WTC11 (cell line): ENCODE data around the gene ARMH2. TPM values are rescaled to one million over a fixed set of nuclear protein-coding genes. Genes with fewer than 3 reads are reported as not detected.

Experiments used
- ATF1 ChIP-seq: sonication (generic); formaldehyde crosslinking; IDR thresholded peaks from 2 replicates; pipeline ENCODE4 v1.8.1; 2023; ENCODE audit warnings: mild to moderate bottlenecking, moderate library complexity, missing genetic modification reagents
- ATF3 ChIP-seq: sonication (generic); formaldehyde crosslinking; conservative IDR thresholded peaks from 2 replicates; pipeline ENCODE4 v1.8.1; 2022; ENCODE audit warnings: mild to moderate bottlenecking, missing genetic modification reagents
- CBFB ChIP-seq: sonication (generic); formaldehyde crosslinking; IDR thresholded peaks from 2 replicates; pipeline ENCODE4 v1.8.1; 2022; ENCODE audit warnings: mild to moderate bottlenecking, low read depth, missing genetic modification reagents
- CDX4 ChIP-seq: fragments of 250-450 bp; sonication (Bioruptor Pico); IDR thresholded peaks from 2 replicates; pipeline ENCODE4 v1.9.0; 2021; ENCODE audit warnings: moderate library complexity, mild to moderate bottlenecking, inconsistent platforms, borderline replicate concordance
- CTCF ChIP-seq: fragments of 200-600 bp; IDR thresholded peaks from 2 replicates; pipeline ENCODE4 v1.8.0; 2022; ENCODE audit warnings: antibody characterized with exemption
- ESRRA ChIP-seq: sonication (generic); formaldehyde crosslinking; IDR thresholded peaks from 2 replicates; pipeline ENCODE4 v1.8.1; 2022; ENCODE audit warnings: mild to moderate bottlenecking, missing genetic modification reagents, borderline replicate concordance
- FOXJ3 ChIP-seq: sonication (generic); formaldehyde crosslinking; IDR thresholded peaks from 2 replicates; pipeline ENCODE4 v1.9.0; 2021; ENCODE audit warnings: missing genetic modification reagents, mild to moderate bottlenecking, borderline replicate concordance
- FOXP4 ChIP-seq: sonication (generic); formaldehyde crosslinking; IDR thresholded peaks from 2 replicates; pipeline ENCODE4 v1.8.0; 2022; ENCODE audit warnings: mild to moderate bottlenecking, missing genetic modification reagents
- IRF2 ChIP-seq: sonication (generic); formaldehyde crosslinking; IDR thresholded peaks from 2 replicates; pipeline ENCODE4 v1.8.0; 2022; ENCODE audit warnings: low read depth, missing genetic modification reagents, borderline replicate concordance
- JUN ChIP-seq: sonication (generic); formaldehyde crosslinking; IDR thresholded peaks from 2 replicates; pipeline ENCODE4 v1.8.0; 2023; ENCODE audit warnings: mild to moderate bottlenecking, missing genetic modification reagents
- MYBL2 ChIP-seq: sonication (generic); formaldehyde crosslinking; IDR thresholded peaks from 2 replicates; pipeline ENCODE4 v1.8.1; 2023; ENCODE audit warnings: mild to moderate bottlenecking, moderate library complexity, missing genetic modification reagents
- NFE2L1 ChIP-seq: sonication (generic); formaldehyde crosslinking; IDR thresholded peaks from 2 replicates; pipeline ENCODE4 v1.8.1; 2023; ENCODE audit warnings: missing genetic modification reagents
- NFYB ChIP-seq: sonication (generic); formaldehyde crosslinking; conservative IDR thresholded peaks from 2 replicates; pipeline ENCODE4 v1.8.0; 2022; ENCODE audit warnings: low read depth, missing genetic modification reagents
- NR2C2 ChIP-seq: sonication (generic); formaldehyde crosslinking; IDR thresholded peaks from 2 replicates; pipeline ENCODE4 v1.8.0; 2022; ENCODE audit warnings: mild to moderate bottlenecking, missing genetic modification reagents
- NR3C1 ChIP-seq: sonication (generic); formaldehyde crosslinking; conservative IDR thresholded peaks from 2 replicates; pipeline ENCODE4 v1.8.1; 2023; ENCODE audit warnings: low read depth, mild to moderate bottlenecking, missing genetic modification reagents
- OVOL2 ChIP-seq: fragments of 250-450 bp; sonication (Bioruptor Pico); IDR thresholded peaks from 2 replicates; pipeline ENCODE4 v1.9.0; 2021; ENCODE audit warnings: mild to moderate bottlenecking, borderline replicate concordance
- PREB ChIP-seq: sonication (generic); formaldehyde crosslinking; IDR thresholded peaks from 2 replicates; pipeline ENCODE4 v1.8.1; 2022; ENCODE audit warnings: mild to moderate bottlenecking, missing genetic modification reagents, moderate library complexity, borderline replicate concordance
- SOX15 ChIP-seq: fragments of 250-450 bp; sonication (Bioruptor Pico); IDR thresholded peaks from 2 replicates; pipeline ENCODE4 v1.9.0; 2021; ENCODE audit warnings: mild to moderate bottlenecking
- TEAD1 ChIP-seq: sonication (generic); formaldehyde crosslinking; IDR thresholded peaks from 2 replicates; pipeline ENCODE4 v1.8.0; 2022; ENCODE audit warnings: mild to moderate bottlenecking, missing genetic modification reagents
- TP53 ChIP-seq: sonication (generic); formaldehyde crosslinking; IDR thresholded peaks from 2 replicates; pipeline ENCODE4 v1.8.1; 2023; ENCODE audit warnings: mild to moderate bottlenecking, missing genetic modification reagents
- ZNF121 ChIP-seq: sonication (generic); formaldehyde crosslinking; IDR thresholded peaks from 2 replicates; pipeline ENCODE4 v1.8.0; 2023; ENCODE audit warnings: missing genetic modification reagents
- ZNF396 ChIP-seq: fragments of 250-450 bp; sonication (Bioruptor Pico); IDR thresholded peaks from 2 replicates; pipeline ENCODE4 v1.8.0; 2021; ENCODE audit warnings: mild to moderate bottlenecking, moderate library complexity, borderline replicate concordance
- ZNF512 ChIP-seq: sonication (generic); formaldehyde crosslinking; IDR thresholded peaks from 2 replicates; pipeline ENCODE4 v1.8.1; 2022; ENCODE audit warnings: missing genetic modification reagents, borderline replicate concordance
- ZNF532 ChIP-seq: fragments of 250-450 bp; sonication (Bioruptor Pico); IDR thresholded peaks from 2 replicates; pipeline ENCODE4 v1.9.0; 2021; ENCODE audit warnings: mild to moderate bottlenecking, borderline replicate concordance
- ZSCAN18 ChIP-seq: fragments of 250-450 bp; sonication (Bioruptor Pico); IDR thresholded peaks from 2 replicates; pipeline ENCODE4 v2.1.2; 2022; ENCODE audit warnings: mild to moderate bottlenecking, moderate library complexity
- total RNA-seq: library from RNA; stranded (reverse); gene quantifications from 3 replicates; pipeline ENCODE4 v1.2.3, GENCODE V29; 2021

The ARMH2 gene
- total RNA-seq, 1 experiment from 2014 or later, result not detected

GRCh38 chr6:24774696-24775519 is 23.8 kb downstream of the ARMH2 start, which contains the start of gene GMNN (continued):
- TF ChIP-seq TP53 (CRISPR knock-in tag) (no peak), ATF1 (CRISPR knock-in tag) (peak; percentile 85; the same call in 1 of the 2 replicates), NR3C1 (no peak), ESRRA (CRISPR knock-in tag) (no peak), ZSCAN18 (CRISPR knock-in tag) (no peak), SOX15 (CRISPR knock-in tag) (no peak), ZNF532 (CRISPR knock-in tag) (no peak), ZNF121 (CRISPR knock-in tag) (0 out of 2 replicates have a peak, but pooled peaks have one; percentile 68), CTCF (no peak), TEAD1 (CRISPR knock-in tag) (peak; percentile 89), NR2C2 (CRISPR knock-in tag) (peak; percentile 73), ZNF512 (CRISPR knock-in tag) (no peak), NFE2L1 (CRISPR knock-in tag) (peak; percentile 90), CDX4 (CRISPR knock-in tag) (no peak), NFYB (CRISPR knock-in tag) (peak; percentile 76), FOXP4 (CRISPR knock-in tag) (peak; percentile 94), OVOL2 (CRISPR knock-in tag) (no peak), MYBL2 (peak; percentile 93; the same call in 1 of the 2 replicates), IRF2 (CRISPR knock-in tag) (no peak), ZNF396 (CRISPR knock-in tag) (no peak), PREB (CRISPR knock-in tag) (no peak; the same call in 1 of the 2 replicates), ATF3 (CRISPR knock-in tag) (0 out of 2 replicates have a peak, but pooled peaks have one; percentile 29), JUN (CRISPR knock-in tag) (peak; percentile 58; the same call in 1 of the 2 replicates), FOXJ3 (CRISPR knock-in tag) (no peak), CBFB (CRISPR knock-in tag) (no peak)
